K562 (cell line): ENCODE data around the gene KIF18B. TPM values are rescaled to one million over a fixed set of nuclear protein-coding genes. Genes with fewer than 3 reads are reported as not detected.

ENCODE experiments used
- ATAC-seq: fragments of 200-7000 bp; cut with Tn5 transposase; 3 replicates; pipeline ENCODE4 v1.9.1; 2020; ENCODE audit warnings: moderate library complexity
- BruUV-seq: library from RNA; stranded (reverse); fragments of 400-500 nt; replicated peaks from 2 replicates; lab custom pipeline; 2021; lab: Mats Ljungman, UMichigan
- CTCF ChIA-PET: fragments of 300-600 bp; formaldehyde crosslinking; extraction: SDS; loops from one replicate; lab custom pipeline; 2021; ENCODE audit warnings: low intra/inter-chr PET ratio; lab: Yijun Ruan, JAX
- POLR2A ChIA-PET: fragments of 300-600, 350-650 bp; sonication (Branson Sonifier 250); formaldehyde crosslinking; extraction: SDS; loops from one replicate; lab custom pipeline; 2021; ENCODE audit warnings: antibody characterized with exemption, inconsistent platforms; lab: Yijun Ruan, JAX
- DNase-seq, 4 experiments: peaks; one replicate each; pipeline versions ENCODE4 v3.0.0 to v3.0.0-alpha.2; 2011 to 2018; ENCODE audit warnings: low spot score in 3 of 4, mixed read lengths in 3 of 4; ENCODE audit errors: extremely low read depth in 1 of 4
- FAIRE-seq: peaks from 2 replicates; lab custom pipeline; 2011; peaks lifted over from hg19 to GRCh38; lab: Jason Lieb, UNC
- H2AFZ ChIP-seq: 2 replicates; pipeline ENCODE4 v1.6.0; 2011; ENCODE audit warnings: low read depth, low read length, control low read depth, inconsistent platforms
- H3K27ac ChIP-seq: fragments of 200-600 bp; 3 replicates; pipeline ENCODE4 v1.8.0; 2011; ENCODE audit warnings: low read depth, mild to moderate bottlenecking, control low read depth, inconsistent platforms, low read length, moderate library complexity, mixed read lengths; ENCODE audit errors: extremely low read depth
- H3K27me3 ChIP-seq, 2 experiments: fragments of 300-600 bp in 1 of 2; 2 replicates in 1 of 2; 3 replicates in 1 of 2; pipeline versions ENCODE4 v1.6.0 to v1.8.0; 2011; ENCODE audit warnings: inconsistent platforms in 2 of 2, low read length in 2 of 2, mild to moderate bottlenecking in 1 of 2, mixed read lengths in 1 of 2, moderate library complexity in 1 of 2; ENCODE audit not compliant: control insufficient read depth in 2 of 2, insufficient read depth in 2 of 2
- H3K36me3 ChIP-seq: fragments of 300-600 bp; 3 replicates; pipeline ENCODE4 v1.8.0; 2011; ENCODE audit warnings: mild to moderate bottlenecking, low read length, inconsistent platforms; ENCODE audit not compliant: control insufficient read depth, insufficient read depth
- H3K4me1 ChIP-seq, 2 experiments: fragments of 200-600 bp in 1 of 2; replicated peaks in 1 of 2; 2 replicates in 1 of 2; 3 replicates in 1 of 2; pipeline versions ENCODE4 v1.5.1 to v1.8.0; 2011; ENCODE audit warnings: inconsistent platforms in 2 of 2, low read length in 2 of 2, mild to moderate bottlenecking in 1 of 2, mixed read lengths in 1 of 2, moderate library complexity in 1 of 2; ENCODE audit not compliant: control insufficient read depth in 2 of 2, insufficient read depth in 2 of 2
- H3K4me2 ChIP-seq: 2 replicates; pipeline ENCODE4 v1.6.1; 2011; ENCODE audit warnings: low read length, control low read depth, inconsistent platforms, mixed read lengths; ENCODE audit not compliant: insufficient read depth
- H3K4me3 ChIP-seq: fragments of 200-600 bp; sonication (generic), shearing (Covaris generic); 2 replicates; pipeline ENCODE4 v1.5.1; 2016; ENCODE audit warnings: control low read depth, inconsistent platforms
- H3K79me2 ChIP-seq: fragments of 200-600 bp; 3 replicates; pipeline ENCODE4 v1.8.0; 2011; ENCODE audit warnings: low read length, inconsistent platforms; ENCODE audit not compliant: control insufficient read depth, insufficient read depth
- H3K9ac ChIP-seq, 2 experiments: 2 replicates each; pipeline versions ENCODE4 v1.6.0 to v1.6.1; 2011; ENCODE audit warnings: low read depth in 2 of 2, low read length in 2 of 2, control low read depth in 1 of 2, inconsistent platforms in 1 of 2, mild to moderate bottlenecking in 1 of 2, mixed read lengths in 1 of 2; ENCODE audit not compliant: insufficient read depth in 1 of 2
- H3K9me1 ChIP-seq: one replicate; pipeline ENCODE4 v1.6.0; 2011; ENCODE audit warnings: inconsistent platforms, mild to moderate bottlenecking, low read length, moderate library complexity; ENCODE audit not compliant: control insufficient read depth, insufficient read depth
- H3K9me3 ChIP-seq: replicated peaks from 2 replicates; pipeline ENCODE4 v1.5.1; 2011; ENCODE audit warnings: low read depth, low read length, inconsistent platforms; ENCODE audit not compliant: control insufficient read depth, insufficient read depth
- H4K20me1 ChIP-seq: replicated peaks from 2 replicates; pipeline ENCODE4 v1.6.1; 2011; ENCODE audit warnings: low read length, inconsistent platforms, mixed read lengths; ENCODE audit not compliant: control insufficient read depth, insufficient read depth
- MECOM ChIP-seq: fragments of 250-450 bp; sonication (Bioruptor Pico); IDR thresholded peaks from 2 replicates; pipeline ENCODE4 v1.8.0; 2022; ENCODE audit warnings: inconsistent platforms
- MYNN ChIP-seq, 2 experiments: sonication (generic); formaldehyde crosslinking in 1 of 2; IDR thresholded peaks; 2 replicates each; pipeline versions ENCODE4 v1.5.0 to v1.6.1; 2016 to 2020; ENCODE audit warnings: antibody characterized with exemption in 1 of 2, missing genetic modification reagents in 1 of 2
- PCBP1 ChIP-seq: fragments of 200-400 bp; formaldehyde crosslinking; IDR thresholded peaks from 2 replicates; pipeline ENCODE4 v1.6.1; 2018; ENCODE audit warnings: mild to moderate bottlenecking, low read depth, low read length; ENCODE audit not compliant: poor library complexity, severe bottlenecking
- PCBP2 ChIP-seq: fragments of 200-400 bp; formaldehyde crosslinking; IDR thresholded peaks from 2 replicates; pipeline ENCODE4 v1.6.1; 2018; ENCODE audit warnings: low read length, low read depth, mild to moderate bottlenecking, moderate library complexity; ENCODE audit not compliant: poor library complexity, severe bottlenecking
- SMARCA5 ChIP-seq: fragments of 450-650 bp; IDR thresholded peaks from 2 replicates; pipeline ENCODE4 v1.6.1; 2016
- TSHZ1 ChIP-seq: fragments of 250-450 bp; sonication (Bioruptor Pico); IDR thresholded peaks from 2 replicates; pipeline ENCODE4 v1.4.0; 2020; ENCODE audit warnings: mild to moderate bottlenecking, moderate library complexity
- ZNF551 ChIP-seq: fragments of 250-450 bp; sonication (Bioruptor Pico); IDR thresholded peaks from 2 replicates; pipeline ENCODE4 v1.5.0; 2021; ENCODE audit warnings: mild to moderate bottlenecking, moderate library complexity
- WGBS: fragments of 100-300 bp; shearing (Covaris generic); methylation state at CpG from one replicate; pipeline ENCODE4 v1.1.6; 2016; ENCODE audit warnings: low coverage, mixed read lengths; ENCODE audit not compliant: insufficient coverage; ENCODE audit errors: missing lambda C conversion rate; 5-methylcytosine and 5-hydroxymethylcytosine counted together
- in situ Hi-C: fragments of 300-500 bp; cut with MboI; formaldehyde crosslinking; loops from 4 replicates; pipeline ENCODE4 v1.15.0; 2018; ENCODE audit warnings: inconsistent platforms, mixed read lengths
- intact Hi-C: fragments of 100-400 bp; cut with micrococcal nuclease; formaldehyde crosslinking; loops from 2 replicates; pipeline ENCODE4 v1.14.2; 2022
- polyA plus RNA-seq, 8 experiments: library from polyadenylated mRNA; depleted of rRNA in 4 of 8; stranded (reverse) in 5 of 8; unstranded in 3 of 8; fragments of >200 nt; fragmentation: Nextera tagmentation in 2 of 8; fragmentation: Illumina TruSeq in 1 of 8; extraction: Ambion mirVana in 2 of 8; extraction: Trizol in 1 of 8; gene quantifications; 2 replicates each; pipeline versions ENCODE4 v1.2.1 to v1.2.3, GENCODE V29; 2011 to 2014; ENCODE audit warnings: inconsistent platforms in 1 of 8, missing spikeins in 1 of 8
- total RNA-seq, 7 experiments: library from RNA; depleted of rRNA in 6 of 7; stranded (reverse); fragments of >200 nt in 6 of 7; fragmentation: Illumina TruSeq in 2 of 7; extraction: Trizol in 2 of 7; gene quantifications; 2 replicates each; pipeline versions ENCODE4 v1.2.1 to v1.2.3, GENCODE V29; 2011 to 2021; ENCODE audit warnings: low replicate concordance in 1 of 7
- TF ChIP-seq, protein P1 (sequence below), 2 experiments: IDR thresholded peaks in 1 of 2; conservative IDR thresholded peaks in 1 of 2; 2 replicates each; pipeline ENCODE4 v1.6.1; 2016; ENCODE audit warnings: low read depth in 2 of 2, mild to moderate bottlenecking in 1 of 2, missing compliant biosample characterization in 1 of 2, missing genetic modification characterization in 1 of 2, moderate library complexity in 1 of 2
- TF ChIP-seq, protein P2 (sequence below): sonication (generic); formaldehyde crosslinking; IDR thresholded peaks from 2 replicates; pipeline ENCODE4 v1.9.0; 2022; ENCODE audit warnings: mild to moderate bottlenecking, missing genetic modification reagents
- TF ChIP-seq, protein P3 (sequence below): sonication (generic); formaldehyde crosslinking; IDR thresholded peaks from 2 replicates; pipeline ENCODE4 v1.8.1; 2023; ENCODE audit warnings: mild to moderate bottlenecking, missing genetic modification reagents

KIF18B gene
- total and polyA plus RNA-seq, 9 of the 15 experiments (the other 6 are each of a cell fraction or from before 2014, with no cell fraction given), result 2.0 to 42.8 (median 13.2) TPM

GRCh38 chr17:44899074-44899782 lies 48.3 kb downstream of the KIF18B start, which contains the start of gene EFTUD2:
EFTUD2 (minus strand) TSS chr17:44899445; CDS start chr17:44894521, 4,924 bp downstream.
- POLR2A ChIA-PET, result interaction anchor here (0.7 to 5.3 kb wide), 13 partner anchors 8 to 574 kb away, joined by 3 to 28 read pairs (median 4); partner anchors contain the start of genes HEXIM1, NMT1 and SLC25A39
- TSS peak; percentile 90 for BruUV-seq
- Histone ChIP-seq H3K9me3 (no peaks in the 10 kb centered on the region), H3K36me3 (peaks cover 25% of the 10 kb centered on the region), H4K20me1 (no peaks in the 10 kb centered on the region; the same call in 1 of the 2 replicates), H3K27ac (peak within 1 kb of the TSS; percentile 99), H3K79me2 (peaks cover 50% of the 10 kb centered on the region), H3K9me1 (no peaks in the 10 kb centered on the region), H3K4me2 (peak within 1 kb of the TSS; percentile 94), H3K27me3 (no peaks in the 10 kb centered on the region), H2AFZ (peak within 1 kb of the TSS; percentile 99), H3K4me3 (peak within 1 kb of the TSS; percentile 72), H3K9ac (peak within 1 kb of the TSS; percentile 94), H3K4me1 (peaks cover 7 to 10% of the 10 kb centered on the region in 2 experiments; a peak in 3 of 5 replicates)
- under 1% methylated on average over 52 of the region's 54 CpGs for WGBS
- peak; percentile 92 to 96 (median 94) for DNase-seq
- FAIRE-seq, result peak; percentile 96
- in situ Hi-C loops (no loop called here), intact Hi-C loops (no loop called here)
- peak; percentile 90 for ATAC-seq
- CTCF ChIA-PET, result no interaction called here
- TF ChIP-seq PCBP1 (peak; percentile 12), TSHZ1 (CRISPR knock-in tag) (no peak), MECOM (CRISPR knock-in tag) (no peak), PCBP2 (no peak), SMARCA5 (no peak), ZNF551 (CRISPR knock-in tag) (no peak), MYNN (IDR thresholded peaks at IDR 0.05) (no peak), MYNN (CRISPR knock-in tag; IDR thresholded peaks at IDR 0.05) (no peak)
- TF ChIP-seq, protein P1, sequence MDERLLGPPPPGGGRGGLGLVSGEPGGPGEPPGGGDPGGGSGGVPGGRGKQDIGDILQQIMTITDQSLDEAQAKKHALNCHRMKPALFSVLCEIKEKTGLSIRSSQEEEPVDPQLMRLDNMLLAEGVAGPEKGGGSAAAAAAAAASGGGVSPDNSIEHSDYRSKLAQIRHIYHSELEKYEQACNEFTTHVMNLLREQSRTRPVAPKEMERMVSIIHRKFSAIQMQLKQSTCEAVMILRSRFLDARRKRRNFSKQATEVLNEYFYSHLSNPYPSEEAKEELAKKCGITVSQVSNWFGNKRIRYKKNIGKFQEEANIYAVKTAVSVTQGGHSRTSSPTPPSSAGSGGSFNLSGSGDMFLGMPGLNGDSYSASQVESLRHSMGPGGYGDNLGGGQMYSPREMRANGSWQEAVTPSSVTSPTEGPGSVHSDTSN (CRISPR knock-in tag; IDR thresholded peaks at IDR 0.05; ENCODE audit: low read depth), result no peak
- TF ChIP-seq, protein P1 (tag; conservative IDR thresholded peaks at IDR 0.05; ENCODE audit: low read depth), result no peak
- TF ChIP-seq, protein P2, sequence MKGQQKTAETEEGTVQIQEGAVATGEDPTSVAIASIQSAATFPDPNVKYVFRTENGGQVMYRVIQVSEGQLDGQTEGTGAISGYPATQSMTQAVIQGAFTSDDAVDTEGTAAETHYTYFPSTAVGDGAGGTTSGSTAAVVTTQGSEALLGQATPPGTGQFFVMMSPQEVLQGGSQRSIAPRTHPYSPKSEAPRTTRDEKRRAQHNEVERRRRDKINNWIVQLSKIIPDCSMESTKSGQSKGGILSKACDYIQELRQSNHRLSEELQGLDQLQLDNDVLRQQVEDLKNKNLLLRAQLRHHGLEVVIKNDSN (CRISPR knock-in tag), result peak; percentile 99
- TF ChIP-seq, protein P3, sequence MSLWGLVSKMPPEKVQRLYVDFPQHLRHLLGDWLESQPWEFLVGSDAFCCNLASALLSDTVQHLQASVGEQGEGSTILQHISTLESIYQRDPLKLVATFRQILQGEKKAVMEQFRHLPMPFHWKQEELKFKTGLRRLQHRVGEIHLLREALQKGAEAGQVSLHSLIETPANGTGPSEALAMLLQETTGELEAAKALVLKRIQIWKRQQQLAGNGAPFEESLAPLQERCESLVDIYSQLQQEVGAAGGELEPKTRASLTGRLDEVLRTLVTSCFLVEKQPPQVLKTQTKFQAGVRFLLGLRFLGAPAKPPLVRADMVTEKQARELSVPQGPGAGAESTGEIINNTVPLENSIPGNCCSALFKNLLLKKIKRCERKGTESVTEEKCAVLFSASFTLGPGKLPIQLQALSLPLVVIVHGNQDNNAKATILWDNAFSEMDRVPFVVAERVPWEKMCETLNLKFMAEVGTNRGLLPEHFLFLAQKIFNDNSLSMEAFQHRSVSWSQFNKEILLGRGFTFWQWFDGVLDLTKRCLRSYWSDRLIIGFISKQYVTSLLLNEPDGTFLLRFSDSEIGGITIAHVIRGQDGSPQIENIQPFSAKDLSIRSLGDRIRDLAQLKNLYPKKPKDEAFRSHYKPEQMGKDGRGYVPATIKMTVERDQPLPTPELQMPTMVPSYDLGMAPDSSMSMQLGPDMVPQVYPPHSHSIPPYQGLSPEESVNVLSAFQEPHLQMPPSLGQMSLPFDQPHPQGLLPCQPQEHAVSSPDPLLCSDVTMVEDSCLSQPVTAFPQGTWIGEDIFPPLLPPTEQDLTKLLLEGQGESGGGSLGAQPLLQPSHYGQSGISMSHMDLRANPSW, result no peak; the same call in 1 of the 2 replicates
